ENCODE measurements around the gene PHOSPHO1. TPM values are rescaled to one million over a fixed set of nuclear protein-coding genes. Genes with fewer than 3 reads are reported as not detected.
"Not testable (repeated sequence)": the region's sequence is repeated elsewhere in the genome, so short reads cannot be mapped to it uniquely, and the experiment has no call there.

PHOSPHO1 gene
- total RNA-seq, 2 experiments from 2014 or later = not detected

GRCh38 chr17:49269356-49269755 is 38.8 kb upstream of the PHOSPHO1 start:
- Mint-ChIP-seq H3K36me3 (ENCODE audit: low read depth) (no peaks in the 10 kb centered on the region), H3K9me3 (no peaks in the 10 kb centered on the region), H3K27ac (no peak overlapping the region), H3K4me1 (ENCODE audit: low read depth) (no peaks in the 10 kb centered on the region), H3K27me3 (peaks cover 3% of the 10 kb centered on the region), H3K4me3 (no peak overlapping the region)
- DNase-seq (no peak), ATAC-seq (no peak)
- no peak for TF ChIP-seq CTCF (IDR thresholded peaks at IDR 0.05)
- intact Hi-C loops (cut with micrococcal nuclease) = no loop called here
- ChIA-PET CTCF (no interaction called here), POLR2A (no interaction called here)

GRCh38 chr17:49267912-49268311 is 37.3 kb upstream of the PHOSPHO1 start:
- TF ChIP-seq CTCF (IDR thresholded peaks at IDR 0.05) = no peak
- ChIA-PET POLR2A (interaction anchor here (1.0 kb wide), 1 partner anchor 18 kb away, joined by 3 read pairs; no protein-coding TSS in a partner anchor), CTCF (interaction anchor here (0.7 to 2.1 kb wide), 2 partner anchors 23 to 87 kb away, joined by 3 to 10 read pairs; no protein-coding TSS in a partner anchor)
- intact Hi-C loops (cut with micrococcal nuclease) = no loop called here
- H3K36me3 Mint-ChIP-seq (ENCODE audit: low read depth) = no peaks in the 10 kb centered on the region
- H3K27ac Mint-ChIP-seq = no peak overlapping the region
- no peaks in the 10 kb centered on the region for H3K4me1 Mint-ChIP-seq (ENCODE audit: low read depth)
- no peaks in the 10 kb centered on the region for H3K9me3 Mint-ChIP-seq
- H3K27me3 Mint-ChIP-seq = peaks cover 8% of the 10 kb centered on the region
- no peak for DNase-seq
- no peak for ATAC-seq
- H3K4me3 Mint-ChIP-seq = no peak overlapping the region

GRCh38 chr17:49266233-49266632 is 35.6 kb upstream of the PHOSPHO1 start:
- intact Hi-C loops (cut with micrococcal nuclease) = no loop called here
- POLR2A ChIA-PET = no interaction called here

GRCh38 chr17:49261540-49261939 is 31.0 kb upstream of the PHOSPHO1 start:
- H3K27ac Mint-ChIP-seq; ATAC-seq; H3K4me1 Mint-ChIP-seq (ENCODE audit: low read depth); H3K9me3 Mint-ChIP-seq; intact Hi-C loops (cut with micrococcal nuclease); DNase-seq; H3K27me3 Mint-ChIP-seq; POLR2A ChIA-PET; H3K4me3 Mint-ChIP-seq; H3K36me3 Mint-ChIP-seq (ENCODE audit: low read depth): not testable (repeated sequence)
- CTCF ChIA-PET = interaction anchor here (0.9 to 1.8 kb wide), 3 partner anchors 29 to 82 kb away, joined by 3 to 6 read pairs (median 5); no protein-coding TSS in a partner anchor

More at GRCh38 chr17:49266233-49266632, 35.6 kb upstream of the PHOSPHO1 start:
- Mint-ChIP-seq H3K4me3 (no peak overlapping the region), H3K27me3 (peaks cover 8% of the 10 kb centered on the region), H3K36me3 (ENCODE audit: low read depth) (no peaks in the 10 kb centered on the region), H3K27ac (no peak overlapping the region), H3K4me1 (ENCODE audit: low read depth) (peaks cover under 1% of the 10 kb centered on the region), H3K9me3 (no peaks in the 10 kb centered on the region)
- CTCF ChIA-PET = no interaction called here
- ATAC-seq (no peak), DNase-seq (no peak)
- TF ChIP-seq CTCF (IDR thresholded peaks at IDR 0.05) = no peak

GRCh38 chr17:49260817-49261291 is 30.3 kb upstream of the PHOSPHO1 start:
- ChIA-PET POLR2A (interaction anchor here (0.5 to 1.5 kb wide), 5 partner anchors 24 to 92 kb away, joined by 3 to 7 read pairs (median 3); no protein-coding TSS in a partner anchor), CTCF (interaction anchor here (0.9 to 1.8 kb wide), 6 partner anchors 29 to 86 kb away, joined by 3 to 6 read pairs (median 4); no protein-coding TSS in a partner anchor)
- Mint-ChIP-seq H3K9me3 (no peaks in the 10 kb centered on the region), H3K4me1 (ENCODE audit: low read depth) (peaks cover 8% of the 10 kb centered on the region), H3K27ac (peak overlapping the region; percentile 71), H3K4me3 (peak overlapping the region; percentile 74), H3K36me3 (ENCODE audit: low read depth) (no peaks in the 10 kb centered on the region), H3K27me3 (peaks cover 8% of the 10 kb centered on the region)
- no peak for TF ChIP-seq CTCF (IDR thresholded peaks at IDR 0.05)
- peak; percentile 92 for ATAC-seq
- intact Hi-C loops (cut with micrococcal nuclease) = no loop called here
- DNase-seq = peak; percentile 78
